Activated CD8-positive, alpha-beta T cell treated with anti-CD3 and anti-CD28 coated beads, Interleukin-2, amount 10 ng/mL, durations not matched to agents 7 days and 5 days (primary cell): ENCODE data around the gene NOS3. TPM values are rescaled to one million over a fixed set of nuclear protein-coding genes. Genes with fewer than 3 reads are reported as not detected.

Experiments
- ATAC-seq: fragments of 150-1000 bp; cut with Tn5 transposase; one replicate; pipeline ENCODE4 v1.10.0; 2021; ENCODE audit warnings: moderate library complexity
- CTCF ChIA-PET: fragments of 350-600 bp; sonication (Branson Sonifier 250); formaldehyde crosslinking; loops from one replicate; lab custom pipeline; 2021; ENCODE audit warnings: antibody characterized with exemption; lab: Charles Lee
- POLR2A ChIA-PET: fragments of 350-600 bp; sonication (Branson Sonifier 250); formaldehyde crosslinking; loops from one replicate; lab custom pipeline; 2021; ENCODE audit warnings: antibody characterized with exemption; lab: Charles Lee
- DNase-seq: peaks from one replicate; pipeline ENCODE4 v3.0.0-alpha.2; 2020
- H3K27ac Mint-ChIP-seq: one replicate; pipeline ENCODE4 v1.8.0; 2021; ENCODE audit warnings: mild to moderate bottlenecking, mixed read lengths
- H3K27me3 Mint-ChIP-seq: one replicate; pipeline ENCODE4 v1.8.0; 2021; ENCODE audit warnings: low read depth, mixed read lengths
- H3K36me3 Mint-ChIP-seq: one replicate; pipeline ENCODE4 v1.8.0; 2021; ENCODE audit warnings: low read depth, mixed read lengths
- H3K4me1 Mint-ChIP-seq: one replicate; pipeline ENCODE4 v1.8.0; 2021; ENCODE audit warnings: low read depth, mixed read lengths
- H3K4me3 Mint-ChIP-seq: one replicate; pipeline ENCODE4 v1.8.0; 2021; ENCODE audit warnings: mild to moderate bottlenecking, mixed read lengths
- H3K9me3 Mint-ChIP-seq: one replicate; pipeline ENCODE4 v1.8.0; 2022; ENCODE audit warnings: mixed read lengths; ENCODE audit not compliant: insufficient read depth
- total RNA-seq, 2 experiments: library from RNA; stranded (reverse); gene quantifications; one replicate each; pipeline ENCODE4 v1.2.3, GENCODE V29; 2021

NOS3 gene
- total RNA-seq, 2 experiments from 2014 or later = 12.2 to 13.8 TPM

- CTCF ChIA-PET = interaction anchor here (0.7 to 1.9 kb wide), 9 partner anchors 13 to 91 kb away, joined by 3 to 10 read pairs (median 4); no protein-coding TSS in a partner anchor
- POLR2A ChIA-PET = interaction anchor here (0.6 kb wide), 1 partner anchor 250 kb away, joined by 3 read pairs; no protein-coding TSS in a partner anchor
- Mint-ChIP-seq H3K36me3 (peaks cover 3% of the 10 kb centered on the region), H3K4me1 (peaks cover 22% of the 10 kb centered on the region), H3K9me3 (peaks cover 13% of the 10 kb centered on the region), H3K27me3 (peaks cover 21% of the 10 kb centered on the region), H3K4me3 (no peak overlapping the region), H3K27ac (peak overlapping the region; percentile 52)
- ATAC-seq (no peak), DNase-seq (no peak)
These were observed 1.4 kb upstream of the NOS3 start for GRCh38 chr7:150989456-150989855.

GRCh38 chr7:150992051-150992640, 1.3 kb downstream of the NOS3 start:
- POLR2A ChIA-PET = interaction anchor here (1.2 kb wide), 1 partner anchor 58 kb away, joined by 3 read pairs; no protein-coding TSS in a partner anchor
- Mint-ChIP-seq H3K27ac (no peak overlapping the region), H3K9me3 (peaks cover 13% of the 10 kb centered on the region), H3K36me3 (peaks cover 3% of the 10 kb centered on the region), H3K4me1 (peaks cover 28% of the 10 kb centered on the region), H3K27me3 (peaks cover 16% of the 10 kb centered on the region), H3K4me3 (no peak overlapping the region)
- CTCF ChIA-PET = interaction anchor here (0.7 to 0.9 kb wide), 5 partner anchors 13 to 213 kb away, joined by 3 read pairs; no protein-coding TSS in a partner anchor
- no peak for ATAC-seq
- DNase-seq = no peak

GRCh38 chr7:150992833-150993302, 2.1 kb downstream of the NOS3 start:
- POLR2A ChIA-PET = interaction anchor here (1.2 kb wide), 1 partner anchor 57 kb away, joined by 3 read pairs; no protein-coding TSS in a partner anchor
- DNase-seq = peak; percentile 43
- Mint-ChIP-seq H3K27ac (no peak overlapping the region), H3K4me3 (no peak overlapping the region), H3K4me1 (peaks cover 34% of the 10 kb centered on the region), H3K9me3 (peaks cover 13% of the 10 kb centered on the region), H3K27me3 (peaks cover 16% of the 10 kb centered on the region), H3K36me3 (peaks cover 3% of the 10 kb centered on the region)
- CTCF ChIA-PET = interaction anchor here (0.7 to 1.6 kb wide), 7 partner anchors 13 to 214 kb away, joined by 3 to 5 read pairs (median 3); no protein-coding TSS in a partner anchor
- peak; percentile 57 for ATAC-seq

- no peak for ATAC-seq
- no peak overlapping the region for H3K27ac Mint-ChIP-seq
- H3K4me1 Mint-ChIP-seq = peaks cover 34% of the 10 kb centered on the region
- H3K4me3 Mint-ChIP-seq = no peak overlapping the region
- peaks cover 13% of the 10 kb centered on the region for H3K9me3 Mint-ChIP-seq
- H3K27me3 Mint-ChIP-seq = peaks cover 12% of the 10 kb centered on the region
- ChIA-PET CTCF (interaction anchor here (0.9 to 1.7 kb wide), 9 partner anchors 8 to 95 kb away, joined by 3 to 22 read pairs (median 4); no protein-coding TSS in a partner anchor), POLR2A (interaction anchor here (1.2 kb wide), 2 partner anchors 56 to 87 kb away, joined by 3 read pairs; partner anchors contain the start of gene FASTK)
- DNase-seq = no peak
- H3K36me3 Mint-ChIP-seq = peaks cover 3% of the 10 kb centered on the region
These were observed 2.7 kb downstream of the NOS3 start for GRCh38 chr7:150993511-150993910.

- Mint-ChIP-seq H3K4me1 (peaks cover 29% of the 10 kb centered on the region), H3K27me3 (peaks cover 12% of the 10 kb centered on the region), H3K27ac (peak overlapping the region; percentile 52), H3K36me3 (peaks cover 3% of the 10 kb centered on the region), H3K9me3 (peaks cover 13% of the 10 kb centered on the region), H3K4me3 (peak overlapping the region; percentile 27)
- DNase-seq = peak; percentile 54
- ChIA-PET CTCF (interaction anchor here (0.7 to 1.7 kb wide), 11 partner anchors 8 to 118 kb away, joined by 3 to 22 read pairs (median 4); no protein-coding TSS in a partner anchor), POLR2A (interaction anchor here (0.7 to 1.2 kb wide), 2 partner anchors 14 to 87 kb away, joined by 3 read pairs; partner anchors contain the start of gene FASTK)
- peak; percentile 80 for ATAC-seq
These were observed 3.5 kb downstream of the NOS3 start for GRCh38 chr7:150994141-150994837.

- peaks cover 13% of the 10 kb centered on the region for H3K9me3 Mint-ChIP-seq
- peaks cover 8% of the 10 kb centered on the region for H3K27me3 Mint-ChIP-seq
- peaks cover 29% of the 10 kb centered on the region for H3K4me1 Mint-ChIP-seq
- ChIA-PET POLR2A (interaction anchor here (0.7 kb wide), 1 partner anchor 13 kb away, joined by 3 read pairs; no protein-coding TSS in a partner anchor), CTCF (interaction anchor here (0.7 to 1.7 kb wide), 7 partner anchors 8 to 119 kb away, joined by 3 to 22 read pairs (median 5); no protein-coding TSS in a partner anchor)
- H3K27ac Mint-ChIP-seq = peak overlapping the region; percentile 52
- peaks cover 1% of the 10 kb centered on the region for H3K36me3 Mint-ChIP-seq
- H3K4me3 Mint-ChIP-seq = peak overlapping the region; percentile 27
- ATAC-seq (no peak), DNase-seq (no peak)
These were observed 4.2 kb downstream of the NOS3 start for GRCh38 chr7:150994838-150995510.

GRCh38 chr7:150996376-150997074, 5.7 kb downstream of the NOS3 start:
- POLR2A ChIA-PET = no interaction called here
- Mint-ChIP-seq H3K36me3 (no peaks in the 10 kb centered on the region), H3K4me3 (no peak overlapping the region), H3K4me1 (peaks cover 37% of the 10 kb centered on the region), H3K27ac (no peak overlapping the region), H3K9me3 (no peaks in the 10 kb centered on the region), H3K27me3 (peaks cover 4% of the 10 kb centered on the region)
- DNase-seq = no peak
- no peak for ATAC-seq
- CTCF ChIA-PET = interaction anchor here (0.6 to 1.0 kb wide), 3 partner anchors 11 to 22 kb away, joined by 3 read pairs; no protein-coding TSS in a partner anchor

GRCh38 chr7:150997075-150997511, 6.3 kb downstream of the NOS3 start:
- DNase-seq (no peak), ATAC-seq (no peak)
- Mint-ChIP-seq H3K9me3 (no peaks in the 10 kb centered on the region), H3K27me3 (peaks cover 4% of the 10 kb centered on the region), H3K27ac (no peak overlapping the region), H3K36me3 (no peaks in the 10 kb centered on the region), H3K4me1 (peaks cover 37% of the 10 kb centered on the region), H3K4me3 (no peak overlapping the region)
- CTCF ChIA-PET = interaction anchor here (0.7 to 1.0 kb wide), 3 partner anchors 14 to 34 kb away, joined by 3 to 4 read pairs (median 3); no protein-coding TSS in a partner anchor
- POLR2A ChIA-PET = no interaction called here

- Mint-ChIP-seq H3K27ac (no peak overlapping the region), H3K4me1 (peaks cover 37% of the 10 kb centered on the region), H3K4me3 (no peak overlapping the region), H3K27me3 (peaks cover 4% of the 10 kb centered on the region), H3K9me3 (no peaks in the 10 kb centered on the region), H3K36me3 (no peaks in the 10 kb centered on the region)
- CTCF ChIA-PET = interaction anchor here (0.7 kb wide), 1 partner anchor 35 kb away, joined by 4 read pairs; no protein-coding TSS in a partner anchor
- DNase-seq (no peak), ATAC-seq (no peak)
- POLR2A ChIA-PET = no interaction called here
These were observed 7.0 kb downstream of the NOS3 start for GRCh38 chr7:150997817-150998216.

- ATAC-seq = no peak
- H3K36me3 Mint-ChIP-seq = no peaks in the 10 kb centered on the region
- POLR2A ChIA-PET = no interaction called here
These were observed 7.5 kb downstream of the NOS3 start for GRCh38 chr7:150998341-150998740.

More at GRCh38 chr7:150998341-150998740, 7.5 kb downstream of the NOS3 start:
- Mint-ChIP-seq H3K9me3 (no peaks in the 10 kb centered on the region), H3K4me3 (no peak overlapping the region), H3K27me3 (peaks cover 4% of the 10 kb centered on the region), H3K27ac (no peak overlapping the region), H3K4me1 (peaks cover 37% of the 10 kb centered on the region)
- CTCF ChIA-PET = no interaction called here
- DNase-seq = no peak
